Myocyte (in vitro differentiated cells): ENCODE results near the gene ZNF770. TPM values are rescaled to one million over a fixed set of nuclear protein-coding genes. Genes with fewer than 3 reads are reported as not detected.
A peak's percentile ranks its signal among the peaks of the same experiment; 100 is the strongest.
"Not testable (repeated sequence)": the region's sequence is repeated elsewhere in the genome, so short reads cannot be mapped to it uniquely, and the experiment has no call there.

ENCODE experiments used
- DNase-seq: peaks from one replicate; pipeline ENCODE4 v3.0.0-alpha.2; 2012; ENCODE audit warnings: low read depth
- total RNA-seq: library from RNA; depleted of rRNA; stranded (reverse); fragments of >200 nt; gene quantifications from 2 replicates; pipeline ENCODE4 v1.2.3, GENCODE V29; 2014

The ZNF770 gene
- total RNA-seq, 1 donor from 2014 or later = 28.8 TPM

DNA sequence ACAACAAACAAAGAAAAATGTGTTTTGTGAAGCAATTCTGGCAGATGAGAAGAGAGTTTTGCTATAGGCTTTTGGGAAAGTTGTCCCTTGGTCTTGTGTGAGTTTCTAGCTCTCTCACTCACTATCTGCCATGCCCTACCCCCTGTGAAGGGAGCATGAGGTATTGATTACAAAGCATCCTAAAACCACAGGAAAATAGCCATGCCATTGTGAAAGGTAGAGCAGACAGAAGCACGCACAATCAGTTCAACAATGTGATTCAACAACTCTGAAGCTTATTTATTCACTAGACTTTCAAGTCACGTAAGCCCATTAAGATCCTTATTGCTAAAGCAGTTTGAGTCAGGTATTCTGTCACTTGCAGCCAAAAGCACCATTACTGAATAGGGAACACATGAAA, 12.0 kb downstream of the ZNF770 start:
- no peak for DNase-seq

DNA sequence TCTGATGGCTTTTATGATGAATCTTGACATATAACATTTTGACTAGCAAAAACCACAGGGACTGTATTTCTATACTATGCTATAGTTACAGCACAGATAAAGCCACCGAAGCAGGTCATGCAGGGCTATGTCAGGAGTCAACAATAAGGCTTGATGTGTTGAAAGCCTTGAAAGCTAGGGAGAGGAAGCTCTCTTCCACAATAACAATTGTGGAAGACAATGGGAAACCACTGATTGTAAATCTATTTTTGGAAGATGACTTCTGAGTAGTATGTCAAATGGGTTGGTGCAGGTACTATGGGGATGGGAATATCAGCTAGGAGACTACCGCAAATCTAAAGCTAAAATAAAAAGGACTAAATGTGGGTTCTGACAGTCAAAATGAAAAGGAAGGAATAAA, 14.6 kb downstream of the ZNF770 start:
- DNase-seq = peak; percentile 41

DNA sequence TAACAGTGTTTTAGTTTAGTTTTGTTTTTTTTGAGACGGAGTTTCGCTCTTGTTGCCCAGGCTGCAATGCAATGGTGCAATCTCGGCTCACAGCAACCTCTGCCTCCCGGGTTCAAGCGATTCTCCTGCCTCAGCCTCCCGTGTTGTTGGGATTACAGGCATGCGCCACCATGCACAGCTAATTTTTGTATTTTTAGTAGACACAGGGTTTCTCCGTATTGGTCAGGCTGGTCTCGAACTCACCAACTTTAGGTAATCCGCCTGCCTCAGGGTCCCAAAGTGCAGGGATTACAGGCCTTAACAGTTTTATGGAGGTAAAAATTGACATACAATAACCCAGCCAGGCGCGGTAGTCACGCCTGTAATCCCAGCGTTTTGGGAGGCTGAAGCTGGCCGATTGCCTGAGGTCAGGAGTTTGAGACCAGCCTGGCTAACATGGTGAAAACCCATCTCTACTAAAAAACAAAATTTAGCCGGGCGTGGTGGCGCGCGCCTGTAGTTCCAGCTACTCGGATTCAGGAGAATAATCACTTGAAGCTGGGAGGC, 17.9 kb downstream of the ZNF770 start:
- not testable (repeated sequence) for DNase-seq

DNA sequence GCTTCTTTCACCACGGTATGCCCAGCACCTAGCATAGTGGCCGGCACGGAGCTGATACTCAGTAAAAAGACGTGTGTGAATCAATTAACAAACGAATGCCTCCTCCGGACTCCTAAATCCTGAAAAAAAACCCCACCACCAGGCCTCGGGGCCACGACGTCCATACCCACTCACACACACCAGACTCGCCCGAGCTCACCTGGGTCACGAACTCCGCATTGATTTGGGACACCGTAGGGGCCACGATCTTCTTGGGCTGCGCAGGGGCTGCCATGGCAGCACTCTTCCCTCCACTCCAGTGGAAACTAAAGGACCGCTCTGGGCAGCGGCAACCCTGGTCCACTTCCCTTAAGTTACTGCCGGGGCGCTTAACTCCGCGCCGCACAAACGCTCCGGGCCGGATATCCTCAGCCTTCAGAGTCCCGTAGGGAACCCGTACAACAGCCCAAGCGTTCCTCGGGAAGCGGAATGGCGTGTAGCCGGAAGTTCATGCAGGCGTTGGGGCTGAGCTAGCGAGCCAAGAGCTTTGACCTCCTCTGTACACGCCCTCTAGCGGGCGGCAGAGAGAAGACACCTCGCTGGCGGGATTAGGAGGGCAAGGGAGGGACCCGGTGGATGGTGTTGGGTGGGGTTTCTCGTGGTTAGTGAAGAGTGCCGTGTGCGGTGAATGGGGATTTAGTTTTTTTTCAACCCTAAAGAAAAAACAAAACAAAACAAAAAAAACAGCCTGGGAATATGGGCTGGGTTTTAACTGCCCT, 18.6 kb downstream of the ZNF770 start, which contains the start of gene AQR:
Gene AQR, minus strand, starts transcription at position 403 of the 758 bp plus-strand sequence. Its CDS starts 129 bp downstream, at position 274.
- DNase-seq = peak; percentile 99

DNA sequence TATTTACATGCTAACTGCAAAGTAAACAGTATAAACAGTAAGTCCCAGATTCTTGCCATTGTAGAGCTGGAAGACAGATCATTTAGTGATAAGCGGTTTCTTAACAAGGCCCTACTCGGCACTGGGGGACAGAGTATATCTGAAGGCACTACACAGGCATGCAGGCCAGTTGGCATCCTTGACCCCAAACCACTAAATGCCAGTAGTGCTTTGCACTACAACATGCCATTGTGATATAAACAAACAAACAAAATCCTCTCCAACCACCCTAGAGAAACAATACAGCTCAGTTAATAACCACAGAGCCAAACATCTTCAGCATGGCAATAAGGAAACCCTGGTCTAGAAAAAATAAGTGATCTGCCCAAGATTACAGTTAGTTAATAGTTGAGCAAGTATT, 23.8 kb downstream of the ZNF770 start:
- DNase-seq = peak; percentile 52

DNA sequence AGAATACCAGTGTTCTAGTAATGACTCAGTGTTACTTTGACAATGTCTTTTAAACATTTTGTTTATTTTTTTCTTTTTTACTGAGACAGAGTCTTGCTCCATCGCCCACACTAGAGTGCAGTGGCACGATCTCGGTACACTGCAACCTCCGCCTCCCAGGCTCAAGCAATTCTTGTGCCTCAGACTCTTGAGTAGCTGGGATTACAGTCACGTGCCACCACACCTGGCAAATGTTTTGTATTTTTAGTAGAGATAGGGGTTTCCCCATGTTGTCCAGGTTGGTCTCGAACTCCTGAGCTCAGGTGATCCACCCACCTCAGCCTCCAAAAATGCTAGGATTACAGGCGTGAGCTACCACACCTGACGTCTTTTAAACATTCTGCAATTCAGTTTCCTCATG, 34.2 kb downstream of the ZNF770 start:
- no peak for DNase-seq

DNA sequence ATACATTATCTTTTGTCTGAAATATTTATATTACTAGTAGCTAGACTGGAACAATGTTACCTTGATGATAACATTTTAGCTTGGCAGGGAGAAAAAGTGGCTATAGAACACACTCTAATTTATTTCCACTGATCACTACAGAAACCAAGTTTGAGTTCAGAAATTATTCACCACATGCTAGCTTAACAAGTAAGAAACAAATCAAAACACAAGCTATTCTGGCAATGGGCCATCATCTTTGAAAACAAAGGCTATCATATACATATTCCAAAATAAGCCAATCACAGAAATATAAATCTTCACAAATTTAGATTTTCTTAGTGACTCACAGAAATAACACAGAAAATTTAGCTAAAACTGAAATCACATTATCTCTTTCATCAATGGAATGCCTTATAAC, 35.6 kb downstream of the ZNF770 start:
- no peak for DNase-seq

DNA sequence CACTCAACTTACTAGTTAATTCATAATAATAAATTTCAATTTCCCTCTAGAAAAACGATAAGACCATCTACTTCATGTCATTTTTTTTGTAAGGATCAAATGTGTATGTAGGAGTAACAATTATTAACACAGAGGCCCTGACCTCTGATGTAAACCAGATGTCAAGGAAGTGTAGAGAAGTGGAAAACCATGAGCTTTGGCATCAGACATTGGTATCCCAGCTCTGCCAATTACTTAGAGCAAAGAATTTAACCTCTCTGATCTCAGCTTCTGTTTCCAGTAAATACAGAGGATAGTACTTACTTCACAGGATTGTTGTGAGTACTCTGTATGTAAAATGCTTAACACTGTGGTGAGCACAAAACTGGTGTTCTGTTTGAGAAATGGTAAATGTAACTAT, 36.1 kb downstream of the ZNF770 start:
- DNase-seq = no peak

DNA sequence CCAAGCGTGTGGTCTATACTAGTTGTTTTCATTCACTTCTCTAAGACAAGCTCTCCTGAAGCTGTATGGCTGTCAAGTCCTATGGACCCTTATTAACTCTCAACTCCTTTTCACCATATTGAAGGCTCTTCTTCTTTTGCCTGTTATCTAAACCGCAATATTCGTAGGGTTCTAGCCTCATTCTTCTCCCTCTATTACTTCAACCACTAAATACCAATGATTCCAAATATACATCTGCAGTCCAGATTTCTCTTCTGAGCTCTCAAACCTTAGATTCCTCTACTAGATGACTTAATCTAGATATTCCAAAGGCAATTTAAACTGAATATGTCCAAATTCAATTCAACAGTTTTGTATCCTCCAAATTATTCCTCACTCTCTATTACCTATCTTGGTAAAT, 43.2 kb downstream of the ZNF770 start:
- no peak for DNase-seq

DNA sequence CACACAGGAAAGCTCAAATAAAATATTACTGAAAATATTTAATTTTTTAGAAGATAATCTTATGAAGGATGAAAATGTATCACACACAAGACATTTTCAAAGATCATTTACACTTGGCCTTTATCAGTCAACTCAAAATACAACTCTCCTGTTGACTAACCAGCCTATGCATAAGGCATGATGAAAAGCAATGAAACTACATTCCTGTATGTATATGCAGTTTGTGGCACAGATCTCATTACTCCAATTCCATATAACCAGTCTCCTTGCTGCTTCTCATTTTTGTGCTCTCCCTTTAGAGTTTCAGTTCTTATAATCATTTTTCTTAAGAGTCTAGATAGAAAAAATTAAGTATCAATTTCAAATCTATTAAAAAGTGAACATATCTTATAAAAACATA, 44.4 kb downstream of the ZNF770 start:
- DNase-seq = no peak

DNA sequence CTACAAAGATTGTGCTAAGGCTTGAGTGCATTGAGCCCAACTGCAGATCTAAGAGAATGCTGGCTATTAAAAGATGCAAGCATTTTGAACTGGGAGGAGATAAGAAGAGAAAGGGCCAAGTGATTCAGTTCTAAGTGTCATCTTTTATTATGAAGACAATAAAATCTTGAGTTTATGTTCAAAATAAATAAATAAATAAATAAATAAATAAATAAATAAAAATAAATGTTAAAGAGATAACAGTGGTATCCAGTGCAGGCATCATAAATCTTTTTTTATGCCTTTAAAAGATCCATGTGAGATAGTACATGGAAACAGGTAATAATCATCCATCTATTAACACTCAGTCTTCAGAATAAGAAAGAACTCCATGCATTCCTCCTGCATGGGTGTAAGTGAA, 44.8 kb downstream of the ZNF770 start:
- DNase-seq = not testable (repeated sequence)

DNA sequence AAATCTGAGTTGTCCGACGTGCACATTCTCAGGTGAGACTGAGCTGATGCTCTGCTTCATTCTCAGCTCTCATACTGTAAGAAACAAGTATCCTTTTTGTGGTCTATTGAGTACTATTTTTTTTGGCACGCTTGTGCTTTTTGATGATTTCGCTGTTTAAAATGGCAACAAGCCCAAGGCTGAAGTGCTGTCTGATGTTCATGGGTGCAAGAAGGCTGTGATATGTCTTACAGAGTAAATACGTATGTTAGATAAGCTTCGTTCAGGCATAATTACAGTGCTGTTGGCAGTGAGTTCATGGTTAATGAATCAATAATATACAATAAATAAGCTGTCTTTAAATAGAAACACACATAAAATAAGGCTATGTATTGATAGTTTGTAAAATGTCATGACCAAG, 45.7 kb downstream of the ZNF770 start:
- DNase-seq = no peak

DNA sequence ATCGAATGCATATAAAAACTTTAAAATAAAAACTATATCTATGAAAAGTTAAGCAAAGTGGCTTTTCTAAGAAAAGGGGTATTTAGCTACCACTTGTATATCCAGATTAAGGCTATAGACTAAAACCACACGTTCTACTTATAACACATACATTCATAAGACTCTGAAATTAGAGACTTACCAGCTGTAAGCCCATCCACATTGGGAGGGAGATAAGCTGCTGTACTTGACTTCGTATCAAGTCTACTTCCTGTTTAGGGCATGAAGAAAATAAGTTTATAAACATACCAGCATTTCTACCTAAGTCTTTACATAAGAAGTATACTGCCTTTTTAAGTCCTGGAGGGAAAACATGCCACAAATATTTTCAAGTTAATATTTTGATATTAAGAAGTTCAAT, 46.3 kb downstream of the ZNF770 start:
- no peak for DNase-seq

DNA sequence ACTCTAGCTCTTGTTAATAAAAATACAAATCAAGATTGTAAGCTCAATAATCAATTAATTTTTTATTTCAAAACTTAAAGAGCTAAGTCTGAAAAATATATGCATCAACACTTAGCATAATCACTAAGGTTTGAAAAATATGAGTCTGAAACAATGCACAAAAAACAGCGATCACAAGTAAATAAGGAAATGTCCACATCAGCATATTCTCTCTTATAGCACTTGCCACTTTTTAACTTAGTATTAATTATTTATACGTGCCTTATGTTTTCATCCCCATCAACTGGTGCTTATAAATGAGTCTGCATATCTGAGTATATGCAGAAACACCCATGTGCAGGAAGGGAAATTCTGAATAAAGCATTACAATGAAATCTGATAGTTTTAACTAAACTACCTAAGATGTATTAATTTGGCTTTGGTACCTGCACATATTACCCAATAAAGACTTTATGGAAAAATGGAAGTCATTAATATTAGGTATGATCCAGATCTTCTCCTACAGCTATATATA, 46.8 kb downstream of the ZNF770 start:
- no peak for DNase-seq

DNA sequence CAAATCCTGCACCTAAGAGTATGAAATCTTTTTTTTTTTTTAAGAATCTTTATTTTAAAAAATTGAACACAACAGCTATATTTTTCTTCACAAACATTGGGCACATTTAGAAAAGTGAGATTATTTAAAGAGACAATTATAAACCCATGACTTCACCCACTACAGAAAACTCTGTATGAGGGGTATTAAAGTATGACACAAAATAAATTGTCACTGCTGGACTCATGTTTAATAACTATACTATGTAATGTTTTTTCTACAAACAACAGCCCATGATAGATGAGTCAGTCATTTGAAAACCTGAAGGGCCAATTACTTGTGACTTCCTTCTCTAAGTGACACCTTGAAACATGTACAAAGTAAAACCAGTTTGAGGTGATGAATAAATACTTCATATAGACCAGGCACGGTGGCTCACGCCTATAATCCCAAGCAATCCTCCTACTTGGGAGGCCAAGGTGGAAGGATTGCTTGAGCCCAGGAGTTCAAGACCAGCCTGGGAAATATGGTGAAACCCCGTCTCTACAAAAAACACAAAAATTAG, 54.6 kb downstream of the ZNF770 start:
- no peak for DNase-seq

DNA sequence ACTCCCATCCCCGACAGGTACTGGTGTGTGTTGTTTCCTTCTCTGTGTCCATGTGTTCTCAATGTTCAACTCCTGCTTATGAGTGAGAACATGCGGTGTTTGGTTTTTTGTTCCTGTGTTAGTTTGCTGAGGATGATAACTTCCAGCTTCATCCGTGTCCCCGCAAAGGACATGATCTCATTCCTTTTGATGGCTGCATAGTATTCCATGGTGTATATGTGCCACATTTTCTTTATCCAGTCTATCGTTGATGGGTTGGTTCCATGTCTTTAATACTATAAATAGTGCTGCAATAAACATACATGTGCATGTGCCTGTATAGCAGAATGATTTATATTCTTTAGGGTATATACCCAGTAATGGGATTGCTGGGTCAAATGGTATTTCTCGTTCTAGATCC, 59.7 kb downstream of the ZNF770 start:
- DNase-seq = not testable (repeated sequence)

Other genes starting within 250 kb of the ZNF770 start
- gene GJD2, start 233.3 kb downstream of the ZNF770 start, total RNA-seq = 0.05 TPM in 1 of 2 replicates, not detected in the other
- 6,424 and 7,970 TPM in 2 replicates for gene ACTC1, start 192.7 kb downstream of the ZNF770 start, total RNA-seq
- gene AQR, start 18.5 kb downstream of the ZNF770 start, total RNA-seq = 24.1 and 24.2 TPM in 2 replicates
- gene NANOGP8, start 97.0 kb upstream of the ZNF770 start, total RNA-seq = 0.91 TPM in 1 of 2 replicates, not detected in the other